Choroid plexus epithelial cell (primary cell): ENCODE results near the gene HPX.

Experiments used
- DNase-seq: peaks from one replicate; pipeline ENCODE4 v3.0.0-alpha.2; 2010; ENCODE audit warnings: low read depth
- H3K4me3 ChIP-seq: 2 replicates; pipeline ENCODE4 v1.5.1; 2011; ENCODE audit warnings: low read depth, mild to moderate bottlenecking, control low read depth, low read length, moderate library complexity
- CTCF ChIP-seq: conservative IDR thresholded peaks from 2 replicates; pipeline ENCODE4 v1.5.1; 2011; ENCODE audit warnings: low read depth, mild to moderate bottlenecking, control low read depth, inconsistent platforms, low read length, moderate library complexity

HPX gene

GRCh38 chr11:6468712-6469495, 28.1 kb upstream of the HPX start:
- peak; percentile 98 for DNase-seq
- no peak for TF ChIP-seq CTCF
- H3K4me3 ChIP-seq: no peak overlapping the region

GRCh38 chr11:6459099-6459450, 18.3 kb upstream of the HPX start:
- TF ChIP-seq CTCF: no peak
- no peak for DNase-seq
- H3K4me3 ChIP-seq: no peak overlapping the region

- no peak overlapping the region for H3K4me3 ChIP-seq
- DNase-seq: no peak
These were observed 17.7 kb upstream of the HPX start for GRCh38 chr11:6458352-6459098.

GRCh38 chr11:6457581-6458320, 17.0 kb upstream of the HPX start:
- no peak for DNase-seq
- TF ChIP-seq CTCF: no peak
- no peak overlapping the region for H3K4me3 ChIP-seq

More at GRCh38 chr11:6458352-6459098, 17.7 kb upstream of the HPX start:
- no peak for TF ChIP-seq CTCF

- no peak overlapping the region for H3K4me3 ChIP-seq
- DNase-seq: no peak
- TF ChIP-seq CTCF: no peak
These were observed 15.7 kb upstream of the HPX start for GRCh38 chr11:6456361-6457073.

GRCh38 chr11:6455070-6455469, 14.3 kb upstream of the HPX start:
- no peak for DNase-seq
- no peak for TF ChIP-seq CTCF
- no peak overlapping the region for H3K4me3 ChIP-seq
